ENCODE results near the gene IFITM1.

- TF ChIP-seq CTCF (IDR thresholded peaks at IDR 0.05) = no peak
- TF ChIP-seq EZH2 (IDR thresholded peaks at IDR 0.05) = no peak
- TF ChIP-seq EZH2phosphoT487 (IDR thresholded peaks at IDR 0.05) = no peak
These were observed 15.3 kb upstream of the IFITM1 start for GRCh38 chr11:298406-299065.
